Stimulated activated naive CD8-positive, alpha-beta T cell treated with anti-CD3 and anti-CD28 coated beads, Interleukin-15, Interleukin-2, amounts not matched to agents 100 ng/mL and 50 ng/mL, for 24 hours (primary cell): ENCODE measurements around the gene GNG11.
"Not testable (repeated sequence)": the region's sequence is repeated elsewhere in the genome, so short reads cannot be mapped to it uniquely, and the experiment has no call there.

Experiments used
- H3K27ac Mint-ChIP-seq: one replicate; pipeline ENCODE4 v1.8.0; 2021; ENCODE audit warnings: mild to moderate bottlenecking, mixed read lengths
- H3K27me3 Mint-ChIP-seq: one replicate; pipeline ENCODE4 v1.8.0; 2021; ENCODE audit warnings: mixed read lengths
- H3K36me3 Mint-ChIP-seq: one replicate; pipeline ENCODE4 v1.8.0; 2021; ENCODE audit warnings: low read depth, mixed read lengths
- H3K4me1 Mint-ChIP-seq: one replicate; pipeline ENCODE4 v1.8.0; 2021; ENCODE audit warnings: low read depth, mixed read lengths
- H3K4me3 Mint-ChIP-seq: one replicate; pipeline ENCODE4 v1.8.0; 2021; ENCODE audit warnings: mild to moderate bottlenecking, mixed read lengths
- H3K9me3 Mint-ChIP-seq: one replicate; pipeline ENCODE4 v1.8.0; 2021; ENCODE audit warnings: mixed read lengths

The GNG11 gene

GRCh38 chr7:93895859-93896600 lies 25.5 kb upstream of the GNG11 start:
- H3K36me3 Mint-ChIP-seq: peaks cover 4% of the 10 kb centered on the region
- H3K4me1 Mint-ChIP-seq: peaks cover 3% of the 10 kb centered on the region
- H3K9me3 Mint-ChIP-seq: no peaks in the 10 kb centered on the region
- H3K27ac Mint-ChIP-seq: no peak overlapping the region
- H3K27me3 Mint-ChIP-seq: peaks cover 56% of the 10 kb centered on the region
- H3K4me3 Mint-ChIP-seq: no peak overlapping the region

DNA sequence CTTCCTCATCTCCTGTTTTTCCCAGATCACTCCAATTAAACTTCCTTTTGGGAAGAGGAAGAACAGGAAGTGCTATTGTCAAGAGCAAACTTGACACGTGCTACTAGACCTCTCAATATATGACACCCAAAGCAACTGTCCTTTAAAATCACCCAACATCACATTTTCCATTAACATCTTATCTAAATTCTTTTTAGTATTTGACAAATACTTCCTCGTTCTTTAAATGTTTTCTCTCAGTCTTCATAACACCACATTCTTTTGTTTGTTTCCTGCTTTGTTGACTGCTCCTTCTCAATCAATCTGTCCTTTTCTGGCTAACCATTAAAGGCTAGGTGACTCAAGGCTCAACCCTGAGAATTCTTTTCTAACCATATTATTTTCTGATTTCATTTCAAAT lies 23.9 kb upstream of the GNG11 start:
- H3K27me3 Mint-ChIP-seq: peaks cover 39% of the 10 kb centered on the region
- no peaks in the 10 kb centered on the region for H3K36me3 Mint-ChIP-seq
- no peaks in the 10 kb centered on the region for H3K9me3 Mint-ChIP-seq
- no peak overlapping the region for H3K27ac Mint-ChIP-seq
- H3K4me1 Mint-ChIP-seq: no peaks in the 10 kb centered on the region
- H3K4me3 Mint-ChIP-seq: no peak overlapping the region

- no peaks in the 10 kb centered on the region for H3K36me3 Mint-ChIP-seq
- no peaks in the 10 kb centered on the region for H3K9me3 Mint-ChIP-seq
- H3K4me3 Mint-ChIP-seq: no peak overlapping the region
- peaks cover 35% of the 10 kb centered on the region for H3K27me3 Mint-ChIP-seq
- H3K27ac Mint-ChIP-seq: no peak overlapping the region
- H3K4me1 Mint-ChIP-seq: no peaks in the 10 kb centered on the region
Observed at GRCh38 chr7:93902777-93903423, 18.6 kb upstream of the GNG11 start.

DNA sequence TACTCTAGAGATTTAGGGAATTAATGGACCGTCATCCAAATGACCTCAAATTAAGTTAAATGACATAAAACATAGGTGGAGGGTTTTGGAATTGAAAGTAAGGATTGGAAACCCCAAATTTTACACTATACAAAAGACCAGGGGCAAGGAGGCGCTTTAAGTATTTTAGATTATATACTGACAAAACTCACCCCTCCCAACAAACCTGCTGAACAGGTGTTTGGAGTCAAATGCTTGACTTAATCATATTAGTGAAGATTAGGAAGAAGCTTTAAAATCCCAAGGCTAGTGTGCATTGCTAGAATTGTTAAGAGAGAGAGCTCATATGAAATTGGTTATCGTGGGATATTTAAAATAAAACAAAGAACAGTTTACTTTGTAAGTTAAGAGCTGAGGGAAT lies 15.3 kb upstream of the GNG11 start, which contains the start of gene GNGT1:
Gene GNGT1 (plus strand): TSS at position 301 of the 400 bp plus-strand sequence. CDS start 180 bp downstream, outside the sequence.
- peaks cover 17% of the 10 kb centered on the region for H3K27me3 Mint-ChIP-seq
- H3K36me3 Mint-ChIP-seq: no peaks in the 10 kb centered on the region
- no peak within 1 kb of the TSS for H3K4me3 Mint-ChIP-seq
- H3K9me3 Mint-ChIP-seq: no peaks in the 10 kb centered on the region
- no peak within 1 kb of the TSS for H3K27ac Mint-ChIP-seq
- no peaks in the 10 kb centered on the region for H3K4me1 Mint-ChIP-seq

DNA sequence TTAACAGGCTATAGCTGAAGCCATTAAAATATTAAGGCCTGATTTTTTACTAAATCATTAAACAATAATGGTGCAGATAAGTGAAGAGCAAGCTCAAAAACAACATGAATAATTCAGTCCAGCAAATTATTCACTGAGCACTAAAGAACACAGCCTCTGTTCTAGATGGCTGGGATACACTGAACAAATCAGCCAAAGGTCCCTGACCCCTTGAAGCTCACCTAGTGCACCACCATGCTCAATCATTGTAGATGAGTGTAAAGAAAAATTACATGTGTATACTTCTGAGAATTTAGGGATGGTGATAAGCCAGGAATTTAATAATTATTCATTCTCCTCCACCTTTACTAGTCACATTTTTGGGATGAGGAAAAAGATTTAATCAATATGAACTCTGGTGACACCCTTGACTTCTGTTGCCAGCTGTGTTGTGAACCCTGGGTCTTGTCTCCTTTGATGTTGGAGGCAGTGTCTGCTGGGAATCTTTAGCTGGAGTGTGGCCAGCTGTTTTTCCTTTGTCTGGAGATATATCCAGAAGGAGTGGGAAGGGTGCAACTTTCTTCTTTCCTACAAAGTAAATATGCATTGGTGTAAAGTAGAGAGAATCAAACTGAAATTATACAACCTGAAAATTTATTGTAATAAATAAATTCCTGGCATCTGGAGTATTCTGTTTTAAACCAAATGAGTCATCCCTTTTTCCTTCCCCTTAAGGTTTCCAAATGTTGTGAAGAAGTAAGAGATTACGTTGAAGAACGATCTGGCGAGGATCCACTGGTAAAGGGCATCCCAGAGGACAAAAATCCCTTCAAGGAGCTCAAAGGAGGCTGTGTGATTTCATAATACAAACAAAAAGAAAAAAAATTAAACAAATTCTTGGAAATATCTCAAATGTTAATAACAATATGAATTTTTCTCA lies 11.2 kb upstream of the GNG11 start:
- Mint-ChIP-seq H3K9me3 (no peaks in the 10 kb centered on the region), H3K27ac (no peak overlapping the region), H3K4me3 (no peak overlapping the region), H3K36me3 (no peaks in the 10 kb centered on the region), H3K27me3 (peaks cover 17% of the 10 kb centered on the region), H3K4me1 (no peaks in the 10 kb centered on the region)

DNA sequence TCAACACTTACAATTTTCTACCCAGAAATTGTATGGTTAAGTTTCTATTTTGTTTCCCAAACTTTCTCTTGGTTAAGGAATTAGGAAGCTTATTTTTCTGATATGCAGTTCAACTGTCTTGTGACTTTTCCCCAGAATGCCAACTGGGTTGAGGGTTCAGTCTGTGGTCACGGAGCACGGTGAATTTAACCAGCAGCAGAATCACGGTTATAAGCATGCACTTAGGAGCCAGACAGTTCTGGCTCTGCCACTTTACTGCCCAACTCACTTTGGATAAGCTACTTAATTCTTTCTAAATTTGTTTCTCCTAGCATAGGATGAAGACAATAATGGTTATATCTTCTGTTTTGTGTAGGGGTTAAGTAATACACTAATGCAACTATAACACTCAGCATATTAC lies 10.3 kb upstream of the GNG11 start:
- H3K27ac Mint-ChIP-seq, H3K9me3 Mint-ChIP-seq, H3K4me1 Mint-ChIP-seq, H3K36me3 Mint-ChIP-seq, H3K4me3 Mint-ChIP-seq: not testable (repeated sequence)
- H3K27me3 Mint-ChIP-seq: peaks cover 17% of the 10 kb centered on the region

GRCh38 chr7:93911661-93912060 lies 9.9 kb upstream of the GNG11 start:
- H3K27me3 Mint-ChIP-seq: peaks cover 21% of the 10 kb centered on the region
- not testable (repeated sequence) for H3K4me1 Mint-ChIP-seq, H3K27ac Mint-ChIP-seq, H3K4me3 Mint-ChIP-seq, H3K9me3 Mint-ChIP-seq, H3K36me3 Mint-ChIP-seq

- Mint-ChIP-seq H3K4me1 (no peaks in the 10 kb centered on the region), H3K36me3 (no peaks in the 10 kb centered on the region), H3K27me3 (peaks cover 32% of the 10 kb centered on the region), H3K9me3 (no peaks in the 10 kb centered on the region), H3K4me3 (no peak overlapping the region), H3K27ac (no peak overlapping the region)
Observed at GRCh38 chr7:93913197-93913596, 8.3 kb upstream of the GNG11 start.

GRCh38 chr7:93914581-93915066 lies 6.9 kb upstream of the GNG11 start:
- Mint-ChIP-seq H3K4me1 (no peaks in the 10 kb centered on the region), H3K27me3 (peaks cover 32% of the 10 kb centered on the region), H3K36me3 (no peaks in the 10 kb centered on the region), H3K9me3 (no peaks in the 10 kb centered on the region), H3K4me3 (no peak overlapping the region), H3K27ac (no peak overlapping the region)

DNA sequence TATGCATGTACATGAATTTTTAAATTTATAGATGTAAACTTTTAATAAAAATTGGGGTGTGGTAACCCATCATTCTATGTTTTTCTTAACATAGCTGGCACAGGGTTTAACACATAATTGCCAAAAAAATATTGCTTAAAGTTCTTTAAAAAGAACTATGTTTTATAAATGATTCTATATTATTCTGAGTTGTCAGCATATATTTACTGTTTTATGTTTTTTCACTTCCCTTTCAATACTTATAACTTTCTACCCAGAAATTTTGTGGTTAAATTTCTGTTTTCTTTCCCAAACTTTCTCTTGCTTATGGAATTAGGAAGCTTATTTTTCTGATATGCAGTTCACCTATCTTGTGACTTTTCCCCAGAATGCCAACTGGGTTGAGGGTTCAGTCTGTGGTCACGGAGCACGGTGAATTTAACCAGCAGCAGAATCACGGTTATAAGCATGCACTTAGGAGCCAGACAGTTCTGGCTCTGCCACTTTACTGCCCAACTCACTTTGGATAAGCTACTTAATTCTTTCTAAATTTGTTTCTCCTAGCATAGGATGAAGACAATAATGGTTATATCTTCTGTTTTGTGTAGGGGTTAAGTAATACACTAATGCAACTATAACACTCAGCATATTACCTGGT lies 6.2 kb upstream of the GNG11 start:
- not testable (repeated sequence) for H3K9me3 Mint-ChIP-seq, H3K4me3 Mint-ChIP-seq, H3K4me1 Mint-ChIP-seq, H3K27ac Mint-ChIP-seq, H3K36me3 Mint-ChIP-seq
- H3K27me3 Mint-ChIP-seq: peaks cover 34% of the 10 kb centered on the region

DNA sequence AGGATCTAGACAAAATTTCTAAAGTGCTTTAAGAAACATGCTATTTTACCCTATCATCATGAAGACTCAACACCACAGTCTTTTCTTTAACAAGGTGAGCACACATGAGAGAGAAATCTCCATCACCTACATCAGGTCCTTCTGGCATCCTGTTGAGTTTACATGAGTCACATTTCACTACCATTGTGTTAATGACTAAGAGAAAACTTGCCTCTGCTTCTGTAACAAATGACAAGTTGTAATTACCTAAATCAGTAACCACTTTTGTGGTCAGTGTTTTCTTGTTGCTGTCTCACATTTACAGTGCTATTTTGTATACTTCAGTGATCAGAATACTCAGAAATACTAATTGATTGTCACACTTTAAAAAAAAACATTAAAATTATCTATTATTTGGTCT lies 5.6 kb upstream of the GNG11 start:
- H3K27me3 Mint-ChIP-seq: peaks cover 40% of the 10 kb centered on the region
- H3K27ac Mint-ChIP-seq, H3K4me3 Mint-ChIP-seq, H3K36me3 Mint-ChIP-seq, H3K9me3 Mint-ChIP-seq, H3K4me1 Mint-ChIP-seq: not testable (repeated sequence)

DNA sequence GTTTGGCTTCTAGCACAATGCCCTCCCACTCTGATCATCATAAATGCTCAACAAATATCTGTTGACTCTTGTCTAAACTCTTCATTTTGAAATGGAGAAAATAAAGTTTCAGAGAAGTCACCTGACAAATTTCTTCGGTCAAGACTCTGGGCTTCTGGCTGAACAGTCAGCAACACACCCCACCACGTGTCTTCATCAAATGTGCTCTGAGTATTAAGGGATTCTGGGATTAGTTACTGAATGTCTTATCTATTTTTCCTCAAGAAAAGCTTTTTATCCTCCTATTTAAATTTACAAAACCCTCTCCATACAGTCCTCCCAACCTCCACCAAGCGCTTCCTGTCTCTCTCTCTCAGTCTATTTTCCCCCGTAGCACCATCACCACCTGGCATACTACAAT lies 5.2 kb upstream of the GNG11 start:
- H3K4me1 Mint-ChIP-seq, H3K27ac Mint-ChIP-seq, H3K4me3 Mint-ChIP-seq, H3K9me3 Mint-ChIP-seq, H3K36me3 Mint-ChIP-seq: not testable (repeated sequence)
- peaks cover 44% of the 10 kb centered on the region for H3K27me3 Mint-ChIP-seq

GRCh38 chr7:93920496-93921182 lies 896 bp upstream of the GNG11 start:
- H3K4me1 Mint-ChIP-seq: peaks cover 6% of the 10 kb centered on the region
- H3K36me3 Mint-ChIP-seq: no peaks in the 10 kb centered on the region
- H3K9me3 Mint-ChIP-seq: no peaks in the 10 kb centered on the region
- H3K4me3 Mint-ChIP-seq: no peak overlapping the region
- H3K27ac Mint-ChIP-seq: no peak overlapping the region
- peaks cover 49% of the 10 kb centered on the region for H3K27me3 Mint-ChIP-seq

GRCh38 chr7:93921186-93921585 lies 349 bp upstream of the GNG11 start:
- Mint-ChIP-seq H3K36me3 (no peaks in the 10 kb centered on the region), H3K27ac (no peak overlapping the region), H3K4me1 (peaks cover 6% of the 10 kb centered on the region), H3K4me3 (peak overlapping the region; percentile 70), H3K27me3 (peaks cover 50% of the 10 kb centered on the region), H3K9me3 (no peaks in the 10 kb centered on the region)
